Smooth muscle cell of the brain vasculature (primary cell): ENCODE results near the gene PCCA.
"Not testable (repeated sequence)": the region's sequence is repeated elsewhere in the genome, so short reads cannot be mapped to it uniquely, and the experiment has no call there.

Source experiments
- DNase-seq: peaks from one replicate; pipeline ENCODE4 v3.0.0-alpha.2; 2012; ENCODE audit warnings: low read depth, low spot score

PCCA gene

GRCh38 chr13:100097821-100098220 lies 8.9 kb downstream of the PCCA start:
- DNase-seq: no peak

DNA sequence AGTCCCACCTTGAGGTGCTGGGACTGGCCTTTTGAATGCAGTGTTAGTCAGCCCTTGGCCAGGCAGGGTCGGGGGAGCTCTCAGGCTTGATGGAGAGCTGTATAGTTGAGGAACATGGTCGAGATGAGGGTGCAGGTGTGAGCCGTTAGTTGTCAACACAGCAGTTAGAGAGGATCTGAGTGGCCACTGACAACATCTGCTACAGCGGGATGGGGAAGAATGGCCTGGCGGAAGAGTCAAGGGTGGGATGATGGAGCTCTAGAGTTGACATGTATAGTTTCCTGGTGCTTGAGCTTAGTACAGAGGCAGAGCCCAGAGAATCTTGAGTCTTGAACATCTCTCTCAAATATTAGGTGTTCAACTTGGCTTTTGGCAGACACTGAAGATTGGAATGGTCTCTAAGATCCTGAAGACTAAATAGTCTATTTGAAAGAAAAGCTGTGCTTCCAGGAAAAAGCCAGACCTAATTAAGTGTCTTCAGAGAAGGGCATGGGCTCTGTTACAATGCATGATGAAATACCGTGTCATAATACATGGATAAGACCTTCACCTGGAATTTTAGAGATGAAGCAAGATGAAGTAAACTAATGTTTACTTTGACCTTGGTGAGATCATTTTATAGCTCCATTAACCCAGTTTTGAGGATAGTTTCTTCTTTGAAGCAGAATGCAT lies 9.7 kb downstream of the PCCA start:
- no peak for DNase-seq

GRCh38 chr13:100099117-100099445 lies 10.2 kb downstream of the PCCA start:
- not testable (repeated sequence) for DNase-seq

- DNase-seq: no peak
These were observed 11.4 kb downstream of the PCCA start for GRCh38 chr13:100100115-100100879.

DNA sequence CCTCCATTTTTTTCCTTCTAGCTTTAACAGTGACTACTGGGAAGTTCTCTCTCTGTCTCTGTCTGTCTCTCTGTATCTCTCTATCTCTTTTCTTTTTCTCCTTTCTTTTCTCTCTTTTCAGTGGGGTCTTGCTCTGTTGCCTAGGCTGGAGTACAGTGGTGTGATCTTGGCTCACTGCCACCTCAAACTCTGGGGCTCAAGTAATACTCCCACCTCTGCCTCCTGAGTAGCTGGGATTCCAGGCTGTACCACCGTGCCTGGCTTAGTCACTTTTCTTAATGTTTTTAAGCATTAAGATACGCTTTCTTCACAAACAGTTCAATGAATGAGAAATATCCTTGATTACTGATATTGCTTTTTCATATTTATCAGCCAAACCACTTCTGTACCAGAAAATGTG lies 13.1 kb downstream of the PCCA start:
- DNase-seq: no peak

DNA sequence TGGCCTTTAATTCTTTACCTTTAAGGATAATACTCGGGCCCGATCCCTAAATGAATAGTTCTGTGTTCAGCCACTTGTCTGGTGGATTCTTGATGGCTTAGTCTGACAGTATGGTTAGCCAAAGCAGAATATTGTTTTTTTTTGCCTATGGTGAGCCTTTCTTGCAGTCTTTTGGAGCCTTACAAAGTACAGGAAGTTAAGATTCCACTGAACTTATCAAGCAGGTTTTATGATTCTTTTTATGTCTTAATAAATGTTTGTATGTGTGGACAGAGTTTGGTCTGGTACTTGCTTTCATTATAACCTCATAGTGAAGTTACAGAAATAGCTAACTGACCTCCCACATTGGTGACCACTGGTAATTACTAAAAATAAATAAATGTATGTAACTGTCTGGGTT lies 17.1 kb downstream of the PCCA start:
- DNase-seq: no peak

DNA sequence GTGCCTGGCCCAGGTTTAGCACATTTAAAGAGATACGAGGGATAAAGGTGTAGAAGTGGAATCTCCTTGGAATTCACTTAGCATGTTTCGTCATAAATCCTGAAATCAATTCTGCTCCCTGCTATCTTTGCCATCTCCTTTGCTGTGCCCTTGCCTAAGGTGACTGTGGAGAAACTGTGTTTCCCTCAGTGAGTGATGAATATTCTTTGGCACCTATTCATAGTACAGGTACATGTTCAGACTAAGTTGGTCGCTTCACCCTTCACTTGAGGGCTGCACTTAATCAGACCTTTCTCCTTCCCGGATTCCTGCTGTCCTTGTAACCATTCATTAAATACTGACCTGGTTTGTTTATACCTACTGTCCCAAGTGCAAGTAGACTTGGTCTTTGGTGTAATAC lies 17.8 kb downstream of the PCCA start:
- DNase-seq: no peak

- no peak for DNase-seq
These were observed 20.1 kb downstream of the PCCA start for GRCh38 chr13:100108913-100109507.

- DNase-seq: no peak
These were observed 21.4 kb downstream of the PCCA start for GRCh38 chr13:100110269-100110668.

DNA sequence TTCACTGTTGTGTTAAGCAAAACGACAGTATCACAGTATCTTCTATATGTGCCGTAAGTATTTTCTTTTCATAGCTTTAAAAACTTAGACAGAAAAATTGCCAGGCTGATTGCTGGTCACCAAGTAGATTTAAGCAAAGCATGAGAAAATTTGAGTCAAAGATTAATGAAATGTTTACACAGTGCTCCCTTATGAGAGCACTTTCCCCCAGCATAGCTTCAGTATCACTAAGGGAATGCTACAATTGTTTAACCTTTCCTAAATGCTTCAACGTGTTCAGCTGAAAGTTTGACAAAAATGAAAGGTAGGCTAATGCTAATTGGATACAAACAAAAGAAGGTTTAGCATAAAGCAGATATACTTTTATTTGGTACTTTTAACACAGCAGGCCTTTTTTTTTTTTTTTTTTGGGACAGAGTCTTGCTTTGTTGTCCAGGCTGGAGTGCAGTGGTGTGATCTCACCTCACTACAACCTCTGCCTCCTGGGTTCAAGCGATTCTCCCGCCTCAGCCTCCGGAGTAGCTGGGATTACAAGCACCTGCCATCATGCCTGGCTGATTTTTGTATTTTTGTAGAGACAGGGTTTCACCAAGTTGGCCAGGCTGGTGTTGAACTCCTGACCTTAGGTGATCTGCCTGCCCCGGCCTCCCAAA lies 23.4 kb downstream of the PCCA start:
- DNase-seq: no peak

DNA sequence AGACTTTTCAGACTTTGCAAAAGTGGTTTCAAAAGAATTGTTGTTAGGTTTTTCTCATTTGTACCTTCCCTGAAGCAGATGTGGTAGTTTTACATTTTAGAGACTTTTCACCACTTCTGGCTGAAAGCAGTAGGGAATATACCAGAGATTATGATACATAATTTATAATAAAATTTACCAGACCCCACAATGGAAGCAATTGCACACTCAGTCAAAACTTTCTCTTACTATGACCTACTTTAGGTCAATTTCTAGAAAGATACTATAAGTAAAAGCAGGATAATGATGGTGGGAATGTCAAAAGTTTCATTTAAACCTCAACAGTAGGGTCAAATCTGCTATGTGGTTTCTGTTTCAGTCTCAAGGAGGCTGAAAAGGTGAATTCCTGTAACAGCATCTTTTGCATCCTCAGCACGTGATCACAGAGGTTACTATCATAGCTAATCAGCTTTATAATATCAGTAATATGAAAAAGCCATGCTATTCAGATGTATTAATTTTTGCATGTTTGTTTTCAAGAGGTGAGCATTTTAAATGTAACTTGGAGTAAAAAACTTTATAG lies 26.9 kb downstream of the PCCA start:
- DNase-seq: no peak

GRCh38 chr13:100124265-100124664 lies 35.4 kb downstream of the PCCA start:
- no peak for DNase-seq

DNA sequence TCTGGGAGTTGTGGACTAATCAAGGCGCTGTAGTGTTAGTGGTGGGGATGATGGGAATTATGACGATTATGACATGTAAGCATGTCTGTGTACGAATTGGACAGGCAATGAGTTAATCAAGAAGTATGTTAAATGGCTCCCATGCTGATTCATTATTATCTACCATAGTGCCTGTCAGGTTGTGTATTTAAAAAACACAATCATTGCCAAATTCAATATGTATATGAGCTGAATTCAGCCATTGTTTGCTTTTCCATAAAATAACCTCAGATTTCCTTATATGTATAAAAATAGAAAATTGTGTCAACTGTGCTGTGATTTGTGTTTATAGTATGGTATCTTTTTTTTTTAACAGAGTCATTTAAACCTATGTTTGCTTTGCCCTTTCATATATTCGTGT lies 37.1 kb downstream of the PCCA start:
- no peak for DNase-seq

- DNase-seq: no peak
These were observed 39.5 kb downstream of the PCCA start for GRCh38 chr13:100128373-100128772.

DNA sequence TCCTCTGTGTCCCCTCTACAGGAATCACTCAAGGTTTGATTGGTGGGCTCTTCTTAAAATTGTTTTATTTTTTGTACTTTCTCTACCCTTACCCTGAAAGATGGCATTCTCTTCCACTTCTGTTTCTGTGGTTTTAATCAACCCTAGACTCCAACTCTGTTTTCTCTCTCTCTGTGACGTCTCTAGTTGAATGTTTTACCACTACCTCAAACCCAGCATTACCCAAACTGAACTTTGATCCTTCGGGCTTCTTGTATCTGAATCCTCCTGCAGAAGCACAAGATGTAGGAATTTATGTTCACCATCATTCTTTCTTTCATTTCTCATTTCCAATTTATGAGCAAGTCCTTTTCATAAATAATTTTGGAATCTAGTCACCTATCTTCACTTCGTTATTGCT lies 39.9 kb downstream of the PCCA start:
- DNase-seq: no peak

GRCh38 chr13:100129605-100130004 lies 40.7 kb downstream of the PCCA start:
- no peak for DNase-seq

GRCh38 chr13:100130092-100130491 lies 41.2 kb downstream of the PCCA start:
- no peak for DNase-seq

DNA sequence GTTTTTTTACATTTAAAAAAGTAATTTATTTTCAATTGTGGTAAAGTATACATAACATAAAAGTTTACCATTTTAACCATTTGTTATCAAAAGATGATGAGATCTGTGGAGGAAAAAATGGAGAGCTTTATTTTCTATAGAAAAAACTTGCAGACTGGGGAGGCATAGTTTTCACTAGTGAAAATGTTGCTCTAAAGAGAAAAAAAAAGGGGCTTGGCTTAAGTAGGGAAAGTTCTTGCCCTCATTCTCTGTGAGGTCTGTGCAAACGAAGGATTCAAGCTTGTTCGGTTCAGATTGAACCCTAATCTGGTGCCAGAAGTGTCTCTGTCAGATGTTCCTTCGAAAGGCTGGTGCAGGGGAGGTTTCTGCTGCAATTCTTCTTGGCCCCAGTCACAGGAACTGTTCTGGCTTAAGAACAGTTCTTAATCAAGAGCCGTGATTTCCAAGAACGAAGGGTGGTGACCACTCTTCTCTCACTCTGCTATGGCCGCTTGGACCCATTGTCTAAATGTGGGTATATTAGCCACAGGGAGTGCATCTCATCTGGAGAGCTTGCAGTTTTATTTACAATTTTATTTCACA lies 42.1 kb downstream of the PCCA start:
- no peak for DNase-seq

- DNase-seq: peak; percentile 15
These were observed 43.1 kb downstream of the PCCA start for GRCh38 chr13:100131863-100132574.

GRCh38 chr13:100138859-100139491 lies 50.1 kb downstream of the PCCA start:
- DNase-seq: no peak

DNA sequence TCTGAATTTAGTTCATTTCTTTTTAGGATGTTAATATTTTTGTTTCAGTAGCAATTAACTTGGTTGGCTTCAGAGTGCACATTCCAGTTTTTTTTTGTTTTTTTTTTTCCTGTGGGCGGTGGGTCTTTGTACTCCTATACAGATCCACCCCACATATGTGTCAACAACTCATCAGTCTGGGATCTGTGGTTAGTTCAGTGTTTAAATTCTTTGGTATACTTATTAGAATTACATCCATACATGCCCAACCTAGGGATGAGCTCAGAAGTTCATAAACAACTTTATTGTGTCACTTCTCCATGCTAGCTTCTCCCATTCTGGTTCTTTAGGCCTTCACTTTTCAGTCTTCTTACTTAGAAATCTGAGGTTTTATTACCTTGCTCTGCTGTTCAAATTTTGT lies 50.9 kb downstream of the PCCA start:
- DNase-seq: no peak
